HEK293 (cell line): ENCODE results near the gene LHFPL6.

Experiments used
- GFI1B ChIP-seq: fragments of 450-650 bp; formaldehyde crosslinking; IDR thresholded peaks from 2 replicates; pipeline ENCODE4 v1.5.1; 2016; ENCODE audit warnings: missing biosample characterization, missing genetic modification characterization
- MEIS1 ChIP-seq: sonication (generic); formaldehyde crosslinking; IDR thresholded peaks from 2 replicates; pipeline ENCODE4 v1.8.1; 2022; ENCODE audit warnings: missing genetic modification reagents, mild to moderate bottlenecking, borderline replicate concordance
- MZF1 ChIP-seq: fragments of 450-650 bp; formaldehyde crosslinking; IDR thresholded peaks from 2 replicates; pipeline ENCODE4 v1.5.1; 2017; ENCODE audit warnings: missing biosample characterization, missing genetic modification characterization, borderline replicate concordance
- ZBTB21 ChIP-seq: fragments of 450-650 bp; formaldehyde crosslinking; IDR thresholded peaks from 2 replicates; pipeline ENCODE4 v1.5.1; 2017; ENCODE audit warnings: missing biosample characterization, missing genetic modification characterization
- ZBTB8A ChIP-seq: fragments of 450-650 bp; formaldehyde crosslinking; IDR thresholded peaks from 2 replicates; pipeline ENCODE4 v1.5.1; 2016; ENCODE audit warnings: missing biosample characterization, missing genetic modification characterization
- ZFP69B ChIP-seq: fragments of 450-650 bp; formaldehyde crosslinking; IDR thresholded peaks from 2 replicates; pipeline ENCODE4 v1.5.1; 2016; ENCODE audit warnings: missing biosample characterization, missing genetic modification characterization
- ZNF155 ChIP-seq: fragments of 450-650 bp; formaldehyde crosslinking; IDR thresholded peaks from 2 replicates; pipeline ENCODE4 v1.5.1; 2016; ENCODE audit warnings: missing biosample characterization, missing genetic modification characterization
- ZNF211 ChIP-seq: fragments of 450-650 bp; formaldehyde crosslinking; IDR thresholded peaks from 2 replicates; pipeline ENCODE4 v1.5.1; 2016; ENCODE audit warnings: low read depth, missing biosample characterization, missing genetic modification characterization
- ZNF24 ChIP-seq: fragments of 450-650 bp; formaldehyde crosslinking; IDR thresholded peaks from 2 replicates; pipeline ENCODE4 v1.5.1; 2016; ENCODE audit warnings: missing biosample characterization, missing genetic modification characterization
- ZNF558 ChIP-seq: fragments of 450-650 bp; formaldehyde crosslinking; IDR thresholded peaks from 2 replicates; pipeline ENCODE4 v1.5.1; 2016; ENCODE audit warnings: missing biosample characterization, missing genetic modification characterization
- ZNF600 ChIP-seq: fragments of 450-650 bp; formaldehyde crosslinking; IDR thresholded peaks from 2 replicates; pipeline ENCODE4 v1.5.1; 2016; ENCODE audit warnings: missing biosample characterization, missing genetic modification characterization
- ZNF664 ChIP-seq: fragments of 450-650 bp; formaldehyde crosslinking; IDR thresholded peaks from 2 replicates; pipeline ENCODE4 v1.5.1; 2016; ENCODE audit warnings: missing biosample characterization, missing genetic modification characterization
- ZNF777 ChIP-seq: fragments of 450-650 bp; formaldehyde crosslinking; IDR thresholded peaks from 2 replicates; pipeline ENCODE4 v1.5.1; 2017; ENCODE audit warnings: missing biosample characterization, missing genetic modification characterization, borderline replicate concordance
- ZXDB ChIP-seq: fragments of 450-650 bp; formaldehyde crosslinking; IDR thresholded peaks from 2 replicates; pipeline ENCODE4 v1.5.1; 2016; ENCODE audit warnings: missing biosample characterization, missing genetic modification characterization
- TF ChIP-seq, protein P1 (sequence below): fragments of 450-650 bp; formaldehyde crosslinking; IDR thresholded peaks from 2 replicates; pipeline ENCODE4 v1.5.1; 2016; ENCODE audit warnings: missing biosample characterization, missing genetic modification characterization
- TF ChIP-seq, protein P2 (sequence below): fragments of 450-650 bp; formaldehyde crosslinking; IDR thresholded peaks from 2 replicates; pipeline ENCODE4 v1.5.1; 2016; ENCODE audit warnings: missing biosample characterization, missing genetic modification characterization, borderline replicate concordance
- TF ChIP-seq, protein P3 (sequence below): fragments of 450-650 bp; formaldehyde crosslinking; IDR thresholded peaks from 2 replicates; pipeline ENCODE4 v1.5.1; 2016; ENCODE audit warnings: missing biosample characterization, missing genetic modification characterization, borderline replicate concordance
- TF ChIP-seq, protein P4 (sequence below): fragments of 450-650 bp; formaldehyde crosslinking; IDR thresholded peaks from 2 replicates; pipeline ENCODE4; 2016; ENCODE audit warnings: missing biosample characterization, missing genetic modification characterization
- TF ChIP-seq, protein P5 (sequence below): fragments of 450-650 bp; formaldehyde crosslinking; IDR thresholded peaks from 2 replicates; pipeline ENCODE4 v1.5.1; 2017; ENCODE audit warnings: missing biosample characterization, missing genetic modification characterization
- TF ChIP-seq, protein P6 (sequence below): fragments of 450-650 bp; formaldehyde crosslinking; conservative IDR thresholded peaks from 2 replicates; pipeline ENCODE4 v1.5.1; 2016; ENCODE audit warnings: low read depth, missing biosample characterization, missing genetic modification characterization

The LHFPL6 gene

DNA sequence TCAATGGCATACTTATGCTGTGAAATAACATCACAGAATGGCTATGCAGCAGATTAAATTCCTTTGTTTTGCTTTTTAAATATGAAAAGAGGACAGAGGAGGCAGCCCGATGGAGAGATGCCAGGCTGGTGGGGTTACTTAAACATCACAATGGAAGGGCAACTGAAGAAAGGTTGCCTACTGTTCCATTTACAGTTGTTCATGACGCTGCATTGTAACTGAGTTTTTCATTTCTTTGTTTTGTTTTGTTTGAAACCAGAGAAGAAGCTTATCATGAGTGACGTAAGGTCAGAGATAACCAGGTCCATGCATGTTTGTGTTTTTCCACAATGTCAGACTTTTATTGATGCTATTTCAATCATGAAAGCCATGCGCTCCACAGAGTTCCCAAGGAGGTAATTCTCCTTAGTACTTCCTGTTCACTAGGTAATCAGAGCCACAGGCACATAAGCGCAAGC is 273.8 kb downstream of the LHFPL6 start (continued):
- TF ChIP-seq, protein P1, sequence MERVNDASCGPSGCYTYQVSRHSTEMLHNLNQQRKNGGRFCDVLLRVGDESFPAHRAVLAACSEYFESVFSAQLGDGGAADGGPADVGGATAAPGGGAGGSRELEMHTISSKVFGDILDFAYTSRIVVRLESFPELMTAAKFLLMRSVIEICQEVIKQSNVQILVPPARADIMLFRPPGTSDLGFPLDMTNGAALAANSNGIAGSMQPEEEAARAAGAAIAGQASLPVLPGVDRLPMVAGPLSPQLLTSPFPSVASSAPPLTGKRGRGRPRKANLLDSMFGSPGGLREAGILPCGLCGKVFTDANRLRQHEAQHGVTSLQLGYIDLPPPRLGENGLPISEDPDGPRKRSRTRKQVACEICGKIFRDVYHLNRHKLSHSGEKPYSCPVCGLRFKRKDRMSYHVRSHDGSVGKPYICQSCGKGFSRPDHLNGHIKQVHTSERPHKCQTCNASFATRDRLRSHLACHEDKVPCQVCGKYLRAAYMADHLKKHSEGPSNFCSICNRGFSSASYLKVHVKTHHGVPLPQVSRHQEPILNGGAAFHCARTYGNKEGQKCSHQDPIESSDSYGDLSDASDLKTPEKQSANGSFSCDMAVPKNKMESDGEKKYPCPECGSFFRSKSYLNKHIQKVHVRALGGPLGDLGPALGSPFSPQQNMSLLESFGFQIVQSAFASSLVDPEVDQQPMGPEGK (tag by site-specific recombination): no peak; the same call in 1 of the 2 replicates
- TF ChIP-seq MEIS1 (CRISPR knock-in tag) (no peak), ZNF664 (0 out of 2 replicates have a peak, but pooled peaks have one; percentile 14), ZNF24 (tag by site-specific recombination) (peak; percentile 93), GFI1B (tag by site-specific recombination) (peak; percentile 62; the same call in 1 of the 2 replicates), ZNF600 (tag by site-specific recombination) (no peak; the same call in 1 of the 2 replicates), ZNF155 (tag by site-specific recombination) (no peak), ZBTB21 (tag by site-specific recombination) (peak; percentile 95), ZNF777 (tag by site-specific recombination) (no peak), ZBTB8A (tag by site-specific recombination) (peak; percentile 76), ZFP69B (tag by site-specific recombination) (peak; percentile 82; the same call in 1 of the 2 replicates), ZXDB (tag by site-specific recombination) (peak; percentile 94), ZNF558 (tag by site-specific recombination) (peak; percentile 50; the same call in 1 of the 2 replicates), ZNF211 (tag by site-specific recombination) (no peak), MZF1 (tag by site-specific recombination) (no peak)
- TF ChIP-seq, protein P2, sequence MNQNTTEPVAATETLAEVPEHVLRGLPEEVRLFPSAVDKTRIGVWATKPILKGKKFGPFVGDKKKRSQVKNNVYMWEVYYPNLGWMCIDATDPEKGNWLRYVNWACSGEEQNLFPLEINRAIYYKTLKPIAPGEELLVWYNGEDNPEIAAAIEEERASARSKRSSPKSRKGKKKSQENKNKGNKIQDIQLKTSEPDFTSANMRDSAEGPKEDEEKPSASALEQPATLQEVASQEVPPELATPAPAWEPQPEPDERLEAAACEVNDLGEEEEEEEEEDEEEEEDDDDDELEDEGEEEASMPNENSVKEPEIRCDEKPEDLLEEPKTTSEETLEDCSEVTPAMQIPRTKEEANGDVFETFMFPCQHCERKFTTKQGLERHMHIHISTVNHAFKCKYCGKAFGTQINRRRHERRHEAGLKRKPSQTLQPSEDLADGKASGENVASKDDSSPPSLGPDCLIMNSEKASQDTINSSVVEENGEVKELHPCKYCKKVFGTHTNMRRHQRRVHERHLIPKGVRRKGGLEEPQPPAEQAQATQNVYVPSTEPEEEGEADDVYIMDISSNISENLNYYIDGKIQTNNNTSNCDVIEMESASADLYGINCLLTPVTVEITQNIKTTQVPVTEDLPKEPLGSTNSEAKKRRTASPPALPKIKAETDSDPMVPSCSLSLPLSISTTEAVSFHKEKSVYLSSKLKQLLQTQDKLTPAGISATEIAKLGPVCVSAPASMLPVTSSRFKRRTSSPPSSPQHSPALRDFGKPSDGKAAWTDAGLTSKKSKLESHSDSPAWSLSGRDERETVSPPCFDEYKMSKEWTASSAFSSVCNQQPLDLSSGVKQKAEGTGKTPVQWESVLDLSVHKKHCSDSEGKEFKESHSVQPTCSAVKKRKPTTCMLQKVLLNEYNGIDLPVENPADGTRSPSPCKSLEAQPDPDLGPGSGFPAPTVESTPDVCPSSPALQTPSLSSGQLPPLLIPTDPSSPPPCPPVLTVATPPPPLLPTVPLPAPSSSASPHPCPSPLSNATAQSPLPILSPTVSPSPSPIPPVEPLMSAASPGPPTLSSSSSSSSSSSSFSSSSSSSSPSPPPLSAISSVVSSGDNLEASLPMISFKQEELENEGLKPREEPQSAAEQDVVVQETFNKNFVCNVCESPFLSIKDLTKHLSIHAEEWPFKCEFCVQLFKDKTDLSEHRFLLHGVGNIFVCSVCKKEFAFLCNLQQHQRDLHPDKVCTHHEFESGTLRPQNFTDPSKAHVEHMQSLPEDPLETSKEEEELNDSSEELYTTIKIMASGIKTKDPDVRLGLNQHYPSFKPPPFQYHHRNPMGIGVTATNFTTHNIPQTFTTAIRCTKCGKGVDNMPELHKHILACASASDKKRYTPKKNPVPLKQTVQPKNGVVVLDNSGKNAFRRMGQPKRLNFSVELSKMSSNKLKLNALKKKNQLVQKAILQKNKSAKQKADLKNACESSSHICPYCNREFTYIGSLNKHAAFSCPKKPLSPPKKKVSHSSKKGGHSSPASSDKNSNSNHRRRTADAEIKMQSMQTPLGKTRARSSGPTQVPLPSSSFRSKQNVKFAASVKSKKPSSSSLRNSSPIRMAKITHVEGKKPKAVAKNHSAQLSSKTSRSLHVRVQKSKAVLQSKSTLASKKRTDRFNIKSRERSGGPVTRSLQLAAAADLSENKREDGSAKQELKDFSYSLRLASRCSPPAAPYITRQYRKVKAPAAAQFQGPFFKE (tag by site-specific recombination): no peak
- TF ChIP-seq, protein P3, sequence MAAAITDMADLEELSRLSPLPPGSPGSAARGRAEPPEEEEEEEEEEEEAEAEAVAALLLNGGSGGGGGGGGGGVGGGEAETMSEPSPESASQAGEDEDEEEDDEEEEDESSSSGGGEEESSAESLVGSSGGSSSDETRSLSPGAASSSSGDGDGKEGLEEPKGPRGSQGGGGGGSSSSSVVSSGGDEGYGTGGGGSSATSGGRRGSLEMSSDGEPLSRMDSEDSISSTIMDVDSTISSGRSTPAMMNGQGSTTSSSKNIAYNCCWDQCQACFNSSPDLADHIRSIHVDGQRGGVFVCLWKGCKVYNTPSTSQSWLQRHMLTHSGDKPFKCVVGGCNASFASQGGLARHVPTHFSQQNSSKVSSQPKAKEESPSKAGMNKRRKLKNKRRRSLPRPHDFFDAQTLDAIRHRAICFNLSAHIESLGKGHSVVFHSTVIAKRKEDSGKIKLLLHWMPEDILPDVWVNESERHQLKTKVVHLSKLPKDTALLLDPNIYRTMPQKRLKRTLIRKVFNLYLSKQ (tag by site-specific recombination): no peak
- TF ChIP-seq, protein P4, sequence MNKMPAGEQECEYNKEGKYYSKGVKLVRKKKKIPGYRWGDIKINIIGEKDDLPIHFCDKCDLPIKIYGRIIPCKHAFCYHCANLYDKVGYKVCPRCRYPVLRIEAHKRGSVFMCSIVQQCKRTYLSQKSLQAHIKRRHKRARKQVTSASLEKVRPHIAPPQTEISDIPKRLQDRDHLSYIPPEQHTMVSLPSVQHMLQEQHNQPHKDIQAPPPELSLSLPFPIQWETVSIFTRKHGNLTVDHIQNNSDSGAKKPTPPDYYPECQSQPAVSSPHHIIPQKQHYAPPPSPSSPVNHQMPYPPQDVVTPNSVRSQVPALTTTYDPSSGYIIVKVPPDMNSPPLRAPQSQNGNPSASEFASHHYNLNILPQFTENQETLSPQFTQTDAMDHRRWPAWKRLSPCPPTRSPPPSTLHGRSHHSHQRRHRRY: no peak
- TF ChIP-seq, protein P5, sequence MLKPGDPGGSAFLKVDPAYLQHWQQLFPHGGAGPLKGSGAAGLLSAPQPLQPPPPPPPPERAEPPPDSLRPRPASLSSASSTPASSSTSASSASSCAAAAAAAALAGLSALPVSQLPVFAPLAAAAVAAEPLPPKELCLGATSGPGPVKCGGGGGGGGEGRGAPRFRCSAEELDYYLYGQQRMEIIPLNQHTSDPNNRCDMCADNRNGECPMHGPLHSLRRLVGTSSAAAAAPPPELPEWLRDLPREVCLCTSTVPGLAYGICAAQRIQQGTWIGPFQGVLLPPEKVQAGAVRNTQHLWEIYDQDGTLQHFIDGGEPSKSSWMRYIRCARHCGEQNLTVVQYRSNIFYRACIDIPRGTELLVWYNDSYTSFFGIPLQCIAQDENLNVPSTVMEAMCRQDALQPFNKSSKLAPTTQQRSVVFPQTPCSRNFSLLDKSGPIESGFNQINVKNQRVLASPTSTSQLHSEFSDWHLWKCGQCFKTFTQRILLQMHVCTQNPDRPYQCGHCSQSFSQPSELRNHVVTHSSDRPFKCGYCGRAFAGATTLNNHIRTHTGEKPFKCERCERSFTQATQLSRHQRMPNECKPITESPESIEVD: peak; percentile 99
- TF ChIP-seq, protein P6, sequence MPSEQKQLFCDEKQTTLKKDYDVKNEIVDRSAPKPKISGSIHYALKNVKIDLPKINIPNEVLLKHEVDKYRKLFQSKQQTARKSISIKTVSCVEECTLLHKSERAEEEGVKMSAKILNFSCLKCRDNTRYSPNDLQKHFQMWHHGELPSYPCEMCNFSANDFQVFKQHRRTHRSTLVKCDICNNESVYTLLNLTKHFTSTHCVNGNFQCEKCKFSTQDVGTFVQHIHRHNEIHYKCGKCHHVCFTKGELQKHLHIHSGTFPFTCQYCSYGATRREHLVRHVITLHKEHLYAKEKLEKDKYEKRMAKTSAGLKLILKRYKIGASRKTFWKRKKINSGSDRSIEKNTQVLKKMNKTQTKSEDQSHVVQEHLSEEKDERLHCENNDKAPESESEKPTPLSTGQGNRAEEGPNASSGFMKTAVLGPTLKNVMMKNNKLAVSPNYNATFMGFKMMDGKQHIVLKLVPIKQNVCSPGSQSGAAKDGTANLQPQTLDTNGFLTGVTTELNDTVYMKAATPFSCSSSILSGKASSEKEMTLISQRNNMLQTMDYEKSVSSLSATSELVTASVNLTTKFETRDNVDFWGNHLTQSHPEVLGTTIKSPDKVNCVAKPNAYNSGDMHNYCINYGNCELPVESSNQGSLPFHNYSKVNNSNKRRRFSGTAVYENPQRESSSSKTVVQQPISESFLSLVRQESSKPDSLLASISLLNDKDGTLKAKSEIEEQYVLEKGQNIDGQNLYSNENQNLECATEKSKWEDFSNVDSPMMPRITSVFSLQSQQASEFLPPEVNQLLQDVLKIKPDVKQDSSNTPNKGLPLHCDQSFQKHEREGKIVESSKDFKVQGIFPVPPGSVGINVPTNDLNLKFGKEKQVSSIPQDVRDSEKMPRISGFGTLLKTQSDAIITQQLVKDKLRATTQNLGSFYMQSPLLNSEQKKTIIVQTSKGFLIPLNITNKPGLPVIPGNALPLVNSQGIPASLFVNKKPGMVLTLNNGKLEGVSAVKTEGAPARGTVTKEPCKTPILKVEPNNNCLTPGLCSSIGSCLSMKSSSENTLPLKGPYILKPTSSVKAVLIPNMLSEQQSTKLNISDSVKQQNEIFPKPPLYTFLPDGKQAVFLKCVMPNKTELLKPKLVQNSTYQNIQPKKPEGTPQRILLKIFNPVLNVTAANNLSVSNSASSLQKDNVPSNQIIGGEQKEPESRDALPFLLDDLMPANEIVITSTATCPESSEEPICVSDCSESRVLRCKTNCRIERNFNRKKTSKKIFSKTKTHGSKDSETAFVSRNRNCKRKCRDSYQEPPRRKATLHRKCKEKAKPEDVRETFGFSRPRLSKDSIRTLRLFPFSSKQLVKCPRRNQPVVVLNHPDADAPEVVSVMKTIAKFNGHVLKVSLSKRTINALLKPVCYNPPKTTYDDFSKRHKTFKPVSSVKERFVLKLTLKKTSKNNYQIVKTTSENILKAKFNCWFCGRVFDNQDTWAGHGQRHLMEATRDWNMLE (tag by site-specific recombination): peak; percentile 49
